Astrocyte (in vitro differentiated cells and primary cell): ENCODE measurements around the gene KRT9. TPM values are rescaled to one million over a fixed set of nuclear protein-coding genes. Genes with fewer than 3 reads are reported as not detected.

Experiments used
- DNase-seq: peaks from one replicate; pipeline ENCODE4 v3.0.0-alpha.2; 2010; ENCODE audit warnings: low read depth
- FAIRE-seq: peaks from 2 replicates; lab custom pipeline; 2011; peaks lifted over from hg19 to GRCh38; lab: Jason Lieb, UNC
- H2AFZ ChIP-seq: 2 replicates; pipeline ENCODE4 v1.6.0; 2012; ENCODE audit warnings: low read depth, low read length, inconsistent platforms
- H3K27ac ChIP-seq: 2 replicates; pipeline ENCODE4 v1.5.1; 2011; ENCODE audit warnings: low read depth, low read length, inconsistent platforms
- H3K27me3 ChIP-seq: 2 replicates; pipeline ENCODE4 v1.6.0; 2011; ENCODE audit warnings: low read length, inconsistent platforms; ENCODE audit not compliant: insufficient read depth
- H3K36me3 ChIP-seq: 2 replicates; pipeline ENCODE4 v1.5.1; 2011; ENCODE audit warnings: low read length, inconsistent platforms; ENCODE audit not compliant: insufficient read depth
- H3K4me1 ChIP-seq: 2 replicates; pipeline ENCODE4 v1.5.1; 2011; ENCODE audit warnings: low read length, inconsistent platforms; ENCODE audit not compliant: insufficient read depth
- H3K4me2 ChIP-seq: 2 replicates; pipeline ENCODE4 v1.6.0; 2012; ENCODE audit warnings: low read length, inconsistent platforms
- H3K4me3 ChIP-seq: 2 replicates; pipeline ENCODE4 v1.5.1; 2011; ENCODE audit warnings: low read depth, mild to moderate bottlenecking, low read length, inconsistent platforms; ENCODE audit not compliant: insufficient read depth
- H3K79me2 ChIP-seq: 2 replicates; pipeline ENCODE4 v1.6.0; 2012; ENCODE audit warnings: mild to moderate bottlenecking, low read length, inconsistent platforms; ENCODE audit not compliant: insufficient read depth
- H3K9ac ChIP-seq: 2 replicates; pipeline ENCODE4 v1.6.0; 2012; ENCODE audit warnings: mild to moderate bottlenecking, low read length, inconsistent platforms
- H3K9me3 ChIP-seq: 2 replicates; pipeline ENCODE4 v1.5.1; 2012; ENCODE audit warnings: low read depth, mild to moderate bottlenecking, low read length, inconsistent platforms; ENCODE audit not compliant: insufficient read depth
- H4K20me1 ChIP-seq: 2 replicates; pipeline ENCODE4 v1.6.0; 2012; ENCODE audit warnings: low read length, inconsistent platforms; ENCODE audit not compliant: insufficient read depth
- H3K27ac Mint-ChIP-seq: one replicate; pipeline ENCODE4 v1.8.0; 2021; ENCODE audit warnings: mild to moderate bottlenecking, mixed read lengths; ENCODE audit not compliant: unreplicated experiment
- H3K27me3 Mint-ChIP-seq: one replicate; pipeline ENCODE4 v1.8.0; 2021; ENCODE audit warnings: low read depth, mixed read lengths; ENCODE audit not compliant: unreplicated experiment
- H3K36me3 Mint-ChIP-seq: one replicate; pipeline ENCODE4 v1.8.0; 2021; ENCODE audit warnings: low read depth, mixed read lengths; ENCODE audit not compliant: unreplicated experiment
- H3K4me1 Mint-ChIP-seq: one replicate; pipeline ENCODE4 v1.8.0; 2021; ENCODE audit warnings: low read depth, mixed read lengths; ENCODE audit not compliant: unreplicated experiment
- H3K4me3 Mint-ChIP-seq: one replicate; pipeline ENCODE4 v1.8.0; 2021; ENCODE audit warnings: mild to moderate bottlenecking, moderate library complexity, mixed read lengths; ENCODE audit not compliant: unreplicated experiment
- H3K9me3 Mint-ChIP-seq: one replicate; pipeline ENCODE4 v1.8.0; 2021; ENCODE audit warnings: mild to moderate bottlenecking, mixed read lengths; ENCODE audit not compliant: unreplicated experiment
- CTCF ChIP-seq: IDR thresholded peaks from 2 replicates; pipeline ENCODE4 v1.5.1; 2011; ENCODE audit warnings: low read depth, mild to moderate bottlenecking, inconsistent platforms, low read length, moderate library complexity; ENCODE audit not compliant: insufficient read depth
- EZH2 ChIP-seq: IDR thresholded peaks from 2 replicates; pipeline ENCODE4 v1.6.1; 2012; ENCODE audit warnings: mild to moderate bottlenecking, low read length, inconsistent platforms; ENCODE audit not compliant: insufficient read depth
- total RNA-seq: library from RNA; stranded (reverse); gene quantifications from 2 replicates; pipeline ENCODE4 v1.2.1, GENCODE V29; 2021

KRT9 gene
- total RNA-seq, 1 donor from 2014 or later = 0.09 TPM

DNA sequence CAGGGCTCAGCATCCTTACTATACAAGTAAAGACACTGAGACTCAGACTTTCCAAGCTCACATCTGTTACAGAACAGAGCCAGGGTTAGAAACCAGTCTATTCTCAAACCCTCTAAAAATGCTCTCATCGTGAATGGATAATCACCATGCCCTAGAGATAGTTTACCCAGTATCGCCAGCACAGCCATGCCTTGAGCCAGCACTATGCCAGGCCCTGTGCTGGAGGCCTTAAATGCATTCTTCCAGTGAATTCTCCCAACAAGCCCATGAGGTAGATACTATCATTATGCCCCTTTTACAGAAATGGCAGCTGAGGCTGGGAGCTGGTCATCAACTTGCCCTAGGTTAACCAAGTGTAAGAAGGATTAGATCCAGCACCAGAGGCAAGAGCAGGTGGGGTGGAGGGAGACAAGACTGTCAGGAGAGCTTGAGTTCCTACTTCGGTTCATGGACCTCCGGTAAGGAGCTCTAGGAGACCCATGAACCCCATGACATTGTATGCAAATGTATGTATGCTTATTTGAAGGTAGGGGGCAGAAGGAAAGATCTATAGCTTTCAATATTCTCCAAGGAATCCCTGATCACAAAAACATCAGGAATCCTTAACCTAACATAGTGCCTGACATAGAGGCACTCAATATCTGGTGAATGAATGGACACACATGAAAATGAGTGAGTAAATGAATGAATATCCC lies 9.7 kb upstream of the KRT9 start:
- peaks cover 46% of the 10 kb centered on the region for H3K27me3 Mint-ChIP-seq

GRCh38 chr17:41580687-41581365 lies 9.0 kb upstream of the KRT9 start:
- Histone ChIP-seq H3K4me3 (no peak overlapping the region), H3K9ac (no peak overlapping the region), H2AFZ (no peak overlapping the region), H4K20me1 (no peaks in the 10 kb centered on the region), H3K4me1 (no peaks in the 10 kb centered on the region), H3K27me3 (peaks cover 2% of the 10 kb centered on the region), H3K4me2 (no peak overlapping the region), H3K9me3 (no peaks in the 10 kb centered on the region), H3K27ac (no peak overlapping the region), H3K79me2 (no peaks in the 10 kb centered on the region), H3K36me3 (no peaks in the 10 kb centered on the region)
- H3K36me3 Mint-ChIP-seq = no peaks in the 10 kb centered on the region
- DNase-seq (no peak), FAIRE-seq (no peak)
- H3K4me1 Mint-ChIP-seq = no peaks in the 10 kb centered on the region
- H3K4me3 Mint-ChIP-seq = no peak overlapping the region
- peaks cover 49% of the 10 kb centered on the region for H3K27me3 Mint-ChIP-seq
- no peak for TF ChIP-seq CTCF
- TF ChIP-seq EZH2 = no peak
- peaks cover 6% of the 10 kb centered on the region for H3K9me3 Mint-ChIP-seq
- no peak overlapping the region for H3K27ac Mint-ChIP-seq

More for the DNA sequence above, 9.7 kb upstream of the KRT9 start:
- no peaks in the 10 kb centered on the region for H3K4me1 Mint-ChIP-seq
- TF ChIP-seq EZH2 (no peak), CTCF (no peak)
- Histone ChIP-seq H3K27me3 (peaks cover 2% of the 10 kb centered on the region), H3K27ac (no peak overlapping the region), H3K9ac (no peak overlapping the region), H3K4me1 (no peaks in the 10 kb centered on the region), H4K20me1 (no peaks in the 10 kb centered on the region), H3K4me3 (no peak overlapping the region), H2AFZ (no peak overlapping the region), H3K79me2 (no peaks in the 10 kb centered on the region), H3K36me3 (no peaks in the 10 kb centered on the region), H3K9me3 (no peaks in the 10 kb centered on the region), H3K4me2 (no peak overlapping the region)
- H3K9me3 Mint-ChIP-seq = peaks cover 6% of the 10 kb centered on the region
- no peaks in the 10 kb centered on the region for H3K36me3 Mint-ChIP-seq
- H3K4me3 Mint-ChIP-seq = no peak overlapping the region
- FAIRE-seq = peak; percentile 5
- DNase-seq = no peak
- H3K27ac Mint-ChIP-seq = no peak overlapping the region

DNA sequence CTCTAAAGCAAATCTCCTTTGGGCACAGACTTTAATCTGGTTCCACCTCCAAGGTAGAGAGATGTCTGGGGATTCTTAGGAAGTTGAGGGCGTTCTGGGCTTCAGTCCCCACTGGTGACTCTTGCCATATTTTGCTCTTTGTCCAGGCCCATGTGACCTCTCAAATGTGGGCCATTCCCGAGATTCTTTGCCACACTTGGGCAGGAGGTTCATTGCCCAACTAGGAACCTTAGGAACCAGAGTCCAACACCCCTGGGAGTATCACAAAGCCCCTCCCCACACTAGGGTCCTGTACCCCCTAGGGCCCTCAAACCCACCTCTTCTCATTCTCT lies 8.4 kb upstream of the KRT9 start:
- H3K4me2 ChIP-seq = no peak overlapping the region
- H3K4me1 ChIP-seq = no peaks in the 10 kb centered on the region
- H3K4me3 Mint-ChIP-seq = no peak overlapping the region
- H3K27ac ChIP-seq = no peak overlapping the region
- H3K9ac ChIP-seq = no peak overlapping the region
- H3K27me3 ChIP-seq = peaks cover 2% of the 10 kb centered on the region
- H3K9me3 Mint-ChIP-seq = peaks cover 6% of the 10 kb centered on the region
- DNase-seq (no peak), FAIRE-seq (no peak)
- H3K27ac Mint-ChIP-seq = no peak overlapping the region
- H4K20me1 ChIP-seq = no peaks in the 10 kb centered on the region
- H3K27me3 Mint-ChIP-seq = peaks cover 50% of the 10 kb centered on the region
- no peaks in the 10 kb centered on the region for H3K4me1 Mint-ChIP-seq
- H3K4me3 ChIP-seq = no peak overlapping the region
- H3K36me3 ChIP-seq = no peaks in the 10 kb centered on the region
- H3K79me2 ChIP-seq = no peaks in the 10 kb centered on the region
- TF ChIP-seq CTCF (no peak), EZH2 (no peak)
- H3K36me3 Mint-ChIP-seq = no peaks in the 10 kb centered on the region
- no peaks in the 10 kb centered on the region for H3K9me3 ChIP-seq
- H2AFZ ChIP-seq = no peak overlapping the region
